ENCODE measurements around the gene REELD1.

REELD1 gene

DNA sequence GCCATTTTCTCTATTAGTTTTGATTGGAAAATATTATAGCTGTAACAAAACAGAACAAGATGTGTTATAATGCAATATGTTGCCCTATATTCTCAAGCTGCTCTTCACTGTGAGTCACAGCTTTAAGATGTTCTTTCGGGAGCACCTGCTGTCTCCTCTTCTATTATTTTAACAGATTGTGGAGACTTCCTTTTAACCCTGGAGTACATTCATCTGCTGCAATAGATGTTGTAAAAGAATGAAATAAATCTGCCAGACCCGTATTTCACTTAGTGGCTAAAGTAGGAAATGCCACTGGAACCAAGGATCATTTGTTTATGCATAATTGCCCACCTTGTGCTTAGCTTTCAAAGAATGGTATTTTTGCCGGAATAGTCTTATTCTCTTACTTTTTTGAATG is 27.7 kb upstream of the REELD1 start:
- Histone ChIP-seq H3K27me3 (ENCODE audit: control insufficient read depth, insufficient read depth, low read length) (no peaks in the 10 kb centered on the region), H3K9ac (ENCODE audit: low read depth, low read length) (no peak overlapping the region), H3K4me1 (ENCODE audit: control insufficient read depth, insufficient read depth, low read length) (peaks cover 4% of the 10 kb centered on the region), H3K9me3 (replicated peaks; ENCODE audit: low read length) (no peaks in the 10 kb centered on the region), H3K4me2 (ENCODE audit: low read length) (no peak overlapping the region), H3K36me3 (ENCODE audit: insufficient read depth, low read length) (peaks cover 28% of the 10 kb centered on the region), H3K4me3 (ENCODE audit: low read length) (no peak overlapping the region)

DNA sequence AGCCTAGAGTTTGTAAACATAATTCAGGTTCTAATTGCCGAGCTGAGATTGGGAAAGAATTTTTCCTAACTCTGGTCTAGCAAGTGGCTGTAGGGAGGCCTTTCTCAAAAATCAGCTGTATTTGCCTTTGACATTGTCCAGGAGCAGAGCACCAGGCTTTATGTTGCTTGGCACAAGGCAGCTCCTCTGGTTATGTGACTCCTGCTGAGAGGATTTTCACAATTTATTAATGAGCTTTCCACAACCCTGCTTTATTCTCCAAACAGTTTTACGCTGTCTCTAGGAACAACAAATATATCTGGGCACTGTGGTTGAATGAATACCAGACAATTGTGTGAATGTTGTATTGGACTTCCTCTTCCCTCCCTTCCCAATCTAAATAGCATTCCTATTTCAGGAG is 23.9 kb upstream of the REELD1 start:
- Histone ChIP-seq H3K9me3 (replicated peaks; ENCODE audit: low read length) (no peaks in the 10 kb centered on the region), H3K4me2 (ENCODE audit: low read length) (no peak overlapping the region), H3K36me3 (ENCODE audit: insufficient read depth, low read length) (peaks cover 28% of the 10 kb centered on the region), H3K27me3 (ENCODE audit: control insufficient read depth, insufficient read depth, low read length) (no peaks in the 10 kb centered on the region), H3K9ac (ENCODE audit: low read depth, low read length) (no peak overlapping the region), H3K4me3 (ENCODE audit: low read length) (no peak overlapping the region), H3K4me1 (ENCODE audit: control insufficient read depth, insufficient read depth, low read length) (peaks cover 7% of the 10 kb centered on the region)

DNA sequence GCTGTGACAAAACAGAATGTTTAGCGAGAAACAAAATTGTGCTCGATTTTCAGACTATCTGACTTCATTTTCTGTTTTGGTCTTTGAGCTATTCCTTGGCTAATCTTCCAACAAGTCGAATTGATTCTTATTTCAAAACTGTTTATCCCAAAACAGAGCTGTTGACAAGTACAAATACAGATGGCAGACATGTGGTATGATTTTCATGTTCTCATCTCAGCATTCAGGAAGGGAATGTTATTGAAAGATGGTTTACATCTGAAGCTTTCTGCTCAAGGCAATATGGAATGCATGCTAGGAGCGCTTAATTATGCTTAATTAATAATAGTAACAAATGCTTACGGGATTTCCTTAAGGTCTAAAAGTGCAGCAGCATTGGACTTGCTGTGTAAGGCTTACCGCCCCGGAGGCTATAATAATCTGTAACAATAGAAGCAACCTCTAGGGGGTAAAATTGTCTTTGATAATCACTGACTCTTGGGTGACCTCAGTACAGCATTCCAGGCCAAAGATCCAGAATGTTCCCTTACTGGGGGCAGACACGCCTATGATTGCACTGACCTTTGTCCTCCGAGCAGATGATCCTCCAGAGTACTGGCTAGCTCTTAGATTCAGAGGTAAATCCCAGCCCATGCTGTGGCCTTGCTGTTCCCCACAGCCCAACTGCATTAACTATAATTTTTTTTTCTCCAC is 22.4 kb upstream of the REELD1 start:
- H3K4me3 ChIP-seq (ENCODE audit: low read length) = no peak overlapping the region
- H3K4me1 ChIP-seq (ENCODE audit: control insufficient read depth, insufficient read depth, low read length) = peaks cover 10% of the 10 kb centered on the region
- no peak overlapping the region for H3K9ac ChIP-seq (ENCODE audit: low read depth, low read length)
- no peak overlapping the region for H3K4me2 ChIP-seq (ENCODE audit: low read length)
- H3K9me3 ChIP-seq (replicated peaks; ENCODE audit: low read length) = no peaks in the 10 kb centered on the region
- H3K27me3 ChIP-seq (ENCODE audit: control insufficient read depth, insufficient read depth, low read length) = no peaks in the 10 kb centered on the region
- peaks cover 24% of the 10 kb centered on the region for H3K36me3 ChIP-seq (ENCODE audit: insufficient read depth, low read length)

DNA sequence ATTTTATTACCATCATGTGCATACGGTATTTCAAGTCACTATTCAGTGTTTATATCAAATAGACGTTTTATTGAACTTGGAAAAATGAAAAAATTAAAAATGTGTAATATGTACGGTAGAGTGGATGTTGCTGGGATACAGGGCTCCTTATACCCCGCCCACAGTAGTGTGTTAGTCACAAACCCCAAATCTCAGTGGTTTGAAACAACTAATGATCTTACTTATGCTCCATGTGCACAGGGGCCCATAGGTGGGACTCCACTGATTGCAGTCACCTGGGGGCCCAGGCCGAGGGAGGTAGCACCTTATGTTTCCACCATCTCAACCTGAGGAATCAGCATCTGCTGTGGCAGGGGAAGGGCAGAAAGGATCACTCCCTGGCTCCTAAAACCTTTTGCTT is 20.7 kb upstream of the REELD1 start:
- Histone ChIP-seq H3K36me3 (ENCODE audit: insufficient read depth, low read length) (peaks cover 18% of the 10 kb centered on the region), H3K9me3 (replicated peaks; ENCODE audit: low read length) (no peaks in the 10 kb centered on the region), H3K27me3 (ENCODE audit: control insufficient read depth, insufficient read depth, low read length) (no peaks in the 10 kb centered on the region), H3K4me2 (ENCODE audit: low read length) (no peak overlapping the region), H3K4me3 (ENCODE audit: low read length) (no peak overlapping the region), H3K9ac (ENCODE audit: low read depth, low read length) (no peak overlapping the region), H3K4me1 (ENCODE audit: control insufficient read depth, insufficient read depth, low read length) (peaks cover 10% of the 10 kb centered on the region)

GRCh38 chr4:146194212-146194611 is 20.1 kb upstream of the REELD1 start:
- no peak overlapping the region for H3K9ac ChIP-seq (ENCODE audit: low read depth, low read length)
- H3K4me3 ChIP-seq (ENCODE audit: low read length) = no peak overlapping the region
- H3K4me2 ChIP-seq (ENCODE audit: low read length) = no peak overlapping the region
- H3K27me3 ChIP-seq (ENCODE audit: control insufficient read depth, insufficient read depth, low read length) = no peaks in the 10 kb centered on the region
- H3K36me3 ChIP-seq (ENCODE audit: insufficient read depth, low read length) = peaks cover 18% of the 10 kb centered on the region
- H3K4me1 ChIP-seq (ENCODE audit: control insufficient read depth, insufficient read depth, low read length) = peaks cover 10% of the 10 kb centered on the region
- no peaks in the 10 kb centered on the region for H3K9me3 ChIP-seq (replicated peaks; ENCODE audit: low read length)

DNA sequence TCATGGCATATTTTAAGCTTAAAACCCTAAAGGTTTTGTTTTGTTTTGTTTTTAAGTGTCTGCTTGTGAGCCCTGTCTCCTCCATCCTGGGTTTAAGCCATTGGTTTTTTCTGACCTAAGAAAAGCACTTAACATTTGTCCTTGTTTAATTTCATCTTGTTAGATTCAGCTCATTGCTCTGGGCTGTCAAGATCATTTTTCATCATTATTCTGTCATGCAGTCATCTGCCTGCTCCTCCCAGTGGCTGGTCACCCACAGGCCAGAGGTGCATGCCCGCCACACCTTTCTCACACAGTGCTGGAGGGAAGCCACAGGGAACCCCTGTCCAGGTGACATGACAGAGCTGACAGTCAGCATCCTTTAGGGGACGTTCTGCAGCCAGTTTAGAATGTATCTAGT is 11.7 kb upstream of the REELD1 start:
- H3K9me3 ChIP-seq (replicated peaks; ENCODE audit: low read length) = no peaks in the 10 kb centered on the region
- no peak overlapping the region for H3K4me2 ChIP-seq (ENCODE audit: low read length)
- no peaks in the 10 kb centered on the region for H3K4me1 ChIP-seq (ENCODE audit: control insufficient read depth, insufficient read depth, low read length)
- H3K9ac ChIP-seq (ENCODE audit: low read depth, low read length) = no peak overlapping the region
- no peaks in the 10 kb centered on the region for H3K36me3 ChIP-seq (ENCODE audit: insufficient read depth, low read length)
- no peaks in the 10 kb centered on the region for H3K27me3 ChIP-seq (ENCODE audit: control insufficient read depth, insufficient read depth, low read length)
- H3K4me3 ChIP-seq (ENCODE audit: low read length) = no peak overlapping the region

DNA sequence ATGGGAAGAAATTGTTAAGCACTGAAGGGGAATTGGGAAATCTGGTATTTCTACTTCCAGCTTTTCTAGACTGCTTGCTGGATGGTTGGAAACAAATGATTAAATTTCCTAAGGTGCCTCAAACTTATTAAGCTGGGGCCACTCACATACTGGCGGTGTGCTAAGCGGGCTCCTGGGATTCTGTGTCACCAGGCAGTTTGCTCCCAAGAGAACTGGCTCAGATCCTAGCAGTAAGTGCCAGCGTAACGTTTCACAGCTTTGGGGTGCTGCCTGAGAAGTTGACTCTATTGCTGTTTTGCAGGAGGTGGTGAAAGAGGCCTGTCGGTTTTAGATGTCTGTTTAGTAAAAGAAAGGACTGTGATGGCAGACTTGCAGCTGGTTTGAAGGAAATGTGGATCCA is 6.9 kb upstream of the REELD1 start:
- Histone ChIP-seq H3K9me3 (replicated peaks; ENCODE audit: low read length) (no peaks in the 10 kb centered on the region), H3K4me2 (ENCODE audit: low read length) (no peak overlapping the region), H3K4me1 (ENCODE audit: control insufficient read depth, insufficient read depth, low read length) (no peaks in the 10 kb centered on the region), H3K36me3 (ENCODE audit: insufficient read depth, low read length) (no peaks in the 10 kb centered on the region), H3K4me3 (ENCODE audit: low read length) (no peak overlapping the region), H3K27me3 (ENCODE audit: control insufficient read depth, insufficient read depth, low read length) (no peaks in the 10 kb centered on the region), H3K9ac (ENCODE audit: low read depth, low read length) (no peak overlapping the region)

DNA sequence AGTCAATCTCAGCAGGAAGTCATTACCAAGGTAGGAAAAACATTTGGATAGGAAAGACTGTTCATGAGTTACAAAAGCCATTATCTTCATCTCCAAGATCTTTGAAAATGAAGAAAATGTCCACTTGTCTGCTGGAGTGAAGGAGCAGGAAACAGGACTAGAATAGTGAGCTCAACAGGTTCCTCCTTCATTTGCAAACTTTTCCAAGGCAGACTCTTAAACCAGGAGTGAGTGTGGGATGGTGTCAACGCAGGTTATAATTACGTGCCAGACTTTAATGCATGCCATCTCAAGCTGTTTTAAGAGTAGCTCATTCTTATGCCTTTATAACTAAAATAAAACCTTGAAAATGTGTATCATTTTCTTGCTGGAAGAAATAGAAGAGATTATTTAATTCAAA is 3.4 kb upstream of the REELD1 start:
- H3K9me3 ChIP-seq (replicated peaks; ENCODE audit: low read length) = no peaks in the 10 kb centered on the region
- no peaks in the 10 kb centered on the region for H3K27me3 ChIP-seq (ENCODE audit: control insufficient read depth, insufficient read depth, low read length)
- H3K9ac ChIP-seq (ENCODE audit: low read depth, low read length) = no peak overlapping the region
- H3K4me3 ChIP-seq (ENCODE audit: low read length) = no peak overlapping the region
- no peak overlapping the region for H3K4me2 ChIP-seq (ENCODE audit: low read length)
- H3K36me3 ChIP-seq (ENCODE audit: insufficient read depth, low read length) = no peaks in the 10 kb centered on the region
- H3K4me1 ChIP-seq (ENCODE audit: control insufficient read depth, insufficient read depth, low read length) = no peaks in the 10 kb centered on the region

GRCh38 chr4:146211440-146211839 is 2.9 kb upstream of the REELD1 start:
- Histone ChIP-seq H3K36me3 (ENCODE audit: insufficient read depth, low read length) (no peaks in the 10 kb centered on the region), H3K4me3 (ENCODE audit: low read length) (no peak overlapping the region), H3K9ac (ENCODE audit: low read depth, low read length) (no peak overlapping the region), H3K9me3 (replicated peaks; ENCODE audit: low read length) (no peaks in the 10 kb centered on the region), H3K27me3 (ENCODE audit: control insufficient read depth, insufficient read depth, low read length) (no peaks in the 10 kb centered on the region), H3K4me1 (ENCODE audit: control insufficient read depth, insufficient read depth, low read length) (no peaks in the 10 kb centered on the region), H3K4me2 (ENCODE audit: low read length) (no peak overlapping the region)

- H3K9me3 ChIP-seq (replicated peaks; ENCODE audit: low read length) = no peaks in the 10 kb centered on the region
- H3K4me2 ChIP-seq (ENCODE audit: low read length) = no peak overlapping the region
- H3K4me3 ChIP-seq (ENCODE audit: low read length) = no peak overlapping the region
- H3K27me3 ChIP-seq (ENCODE audit: control insufficient read depth, insufficient read depth, low read length) = no peaks in the 10 kb centered on the region
- H3K36me3 ChIP-seq (ENCODE audit: insufficient read depth, low read length) = no peaks in the 10 kb centered on the region
- no peak overlapping the region for H3K9ac ChIP-seq (ENCODE audit: low read depth, low read length)
- H3K4me1 ChIP-seq (ENCODE audit: control insufficient read depth, insufficient read depth, low read length) = no peaks in the 10 kb centered on the region
These were observed 1.6 kb upstream of the REELD1 start for GRCh38 chr4:146212781-146213180.

- Histone ChIP-seq H3K9me3 (replicated peaks; ENCODE audit: low read length) (no peaks in the 10 kb centered on the region), H3K36me3 (ENCODE audit: insufficient read depth, low read length) (no peaks in the 10 kb centered on the region), H3K4me3 (ENCODE audit: low read length) (peak overlapping the region; percentile 62), H3K4me2 (ENCODE audit: low read length) (peak overlapping the region; percentile 81), H3K27me3 (ENCODE audit: control insufficient read depth, insufficient read depth, low read length) (no peaks in the 10 kb centered on the region), H3K9ac (ENCODE audit: low read depth, low read length) (peak overlapping the region; percentile 53), H3K4me1 (ENCODE audit: control insufficient read depth, insufficient read depth, low read length) (no peaks in the 10 kb centered on the region)
These were observed 8.0 kb downstream of the REELD1 start for GRCh38 chr4:146222313-146222712.

DNA sequence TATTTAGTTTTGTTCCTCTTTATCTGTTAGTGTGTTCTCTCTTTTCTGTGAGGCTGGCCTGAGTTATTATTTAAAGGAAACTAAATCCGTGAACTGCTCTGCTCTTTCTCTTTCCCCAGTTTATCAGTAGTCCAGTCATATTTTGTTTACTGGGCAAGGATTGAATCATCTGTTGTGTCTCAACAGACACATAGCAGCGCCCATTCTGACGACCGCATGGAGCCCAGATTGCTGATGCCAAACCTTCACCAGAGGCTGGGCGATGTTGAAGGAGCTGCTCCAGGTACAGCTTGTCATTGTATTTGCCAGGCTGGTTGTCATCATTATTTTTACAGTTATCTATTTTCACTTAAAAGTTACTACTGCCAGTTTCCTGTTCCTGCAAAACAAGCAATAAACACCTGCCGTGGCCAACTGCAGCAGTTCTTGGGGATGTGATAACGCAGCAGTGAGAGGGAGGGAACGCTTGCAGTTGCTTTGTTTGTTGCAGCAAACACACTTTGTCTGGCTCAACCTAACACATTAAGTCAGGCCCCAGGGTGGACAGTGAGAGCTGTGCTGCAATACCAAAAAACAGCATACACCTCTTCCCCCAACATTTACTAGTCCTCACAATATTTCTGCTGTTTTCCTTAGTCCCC is 10.1 kb downstream of the REELD1 start:
- Histone ChIP-seq H3K4me3 (ENCODE audit: low read length) (no peak overlapping the region), H3K27me3 (ENCODE audit: control insufficient read depth, insufficient read depth, low read length) (peaks cover 4% of the 10 kb centered on the region), H3K9ac (ENCODE audit: low read depth, low read length) (no peak overlapping the region), H3K9me3 (replicated peaks; ENCODE audit: low read length) (no peaks in the 10 kb centered on the region), H3K4me1 (ENCODE audit: control insufficient read depth, insufficient read depth, low read length) (no peaks in the 10 kb centered on the region), H3K4me2 (ENCODE audit: low read length) (no peak overlapping the region), H3K36me3 (ENCODE audit: insufficient read depth, low read length) (no peaks in the 10 kb centered on the region)

Measured in skeletal muscle satellite cell (primary cell).